ENCODE results near the gene ANXA9.
A peak's percentile ranks its signal among the peaks of the same experiment; 100 is the strongest.

DNA sequence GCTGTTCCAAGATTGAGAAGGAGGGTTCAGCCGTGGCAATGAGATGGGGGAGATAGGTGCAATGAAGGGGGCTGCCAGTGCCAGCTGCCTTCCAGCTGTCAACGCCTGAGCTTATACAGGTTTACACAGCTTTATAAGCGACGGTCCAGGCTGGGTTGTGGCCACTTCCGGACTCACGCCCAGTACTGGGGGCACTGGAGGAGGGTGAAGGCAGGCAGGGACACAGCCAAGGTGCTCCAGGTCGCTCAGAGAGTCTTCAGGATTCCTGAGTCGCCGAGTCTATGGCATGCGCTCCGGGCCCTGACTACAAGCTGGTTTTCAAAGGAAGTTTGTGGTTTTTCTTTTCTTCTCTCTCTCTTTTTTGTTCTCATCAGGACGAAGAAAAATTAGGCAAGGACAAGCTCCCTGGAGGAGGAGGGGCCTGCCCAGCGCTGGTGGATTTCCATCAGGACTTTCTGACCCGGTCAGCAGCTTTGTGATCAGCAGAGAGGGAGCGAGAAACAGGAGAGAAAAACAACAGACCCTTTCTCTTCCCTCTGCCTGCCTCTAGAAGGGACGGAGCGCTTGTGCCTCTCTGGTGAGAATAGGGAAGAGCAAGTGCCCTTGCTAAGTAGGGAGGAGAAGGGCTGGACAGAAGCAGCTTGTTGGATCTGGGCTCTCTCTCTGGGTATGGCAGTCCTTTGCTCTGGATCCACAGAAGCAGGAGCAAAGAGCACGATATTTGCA lies 24.4 kb downstream of the ANXA9 start, which contains the start of gene MINDY1:
- TF ChIP-seq TCF12 (IDR thresholded peaks at IDR 0.05; ENCODE audit: low read depth) (no peak), FOXM1 (IDR thresholded peaks at IDR 0.05; ENCODE audit: borderline replicate concordance, low read depth) (no peak), CEBPB (IDR thresholded peaks at IDR 0.05) (no peak), MAX (IDR thresholded peaks at IDR 0.05) (no peak), RAD21 (IDR thresholded peaks at IDR 0.05; ENCODE audit: low read depth) (peak; percentile 46), YY1 (IDR thresholded peaks at IDR 0.05; ENCODE audit: low read depth) (no peak), EP300 (IDR thresholded peaks at IDR 0.05; ENCODE audit: borderline replicate concordance) (no peak), CREB1 (IDR thresholded peaks at IDR 0.05; ENCODE audit: low read depth) (no peak), USF1 (IDR thresholded peaks at IDR 0.05) (no peak), EGR1 (IDR thresholded peaks at IDR 0.05) (no peak), TAF1 (IDR thresholded peaks at IDR 0.05; ENCODE audit: low read depth) (no peak), ZBTB7A (IDR thresholded peaks at IDR 0.05; ENCODE audit: low read depth) (no peak), TEAD4 (IDR thresholded peaks at IDR 0.05) (no peak)
- TF ChIP-seq, protein P1, sequence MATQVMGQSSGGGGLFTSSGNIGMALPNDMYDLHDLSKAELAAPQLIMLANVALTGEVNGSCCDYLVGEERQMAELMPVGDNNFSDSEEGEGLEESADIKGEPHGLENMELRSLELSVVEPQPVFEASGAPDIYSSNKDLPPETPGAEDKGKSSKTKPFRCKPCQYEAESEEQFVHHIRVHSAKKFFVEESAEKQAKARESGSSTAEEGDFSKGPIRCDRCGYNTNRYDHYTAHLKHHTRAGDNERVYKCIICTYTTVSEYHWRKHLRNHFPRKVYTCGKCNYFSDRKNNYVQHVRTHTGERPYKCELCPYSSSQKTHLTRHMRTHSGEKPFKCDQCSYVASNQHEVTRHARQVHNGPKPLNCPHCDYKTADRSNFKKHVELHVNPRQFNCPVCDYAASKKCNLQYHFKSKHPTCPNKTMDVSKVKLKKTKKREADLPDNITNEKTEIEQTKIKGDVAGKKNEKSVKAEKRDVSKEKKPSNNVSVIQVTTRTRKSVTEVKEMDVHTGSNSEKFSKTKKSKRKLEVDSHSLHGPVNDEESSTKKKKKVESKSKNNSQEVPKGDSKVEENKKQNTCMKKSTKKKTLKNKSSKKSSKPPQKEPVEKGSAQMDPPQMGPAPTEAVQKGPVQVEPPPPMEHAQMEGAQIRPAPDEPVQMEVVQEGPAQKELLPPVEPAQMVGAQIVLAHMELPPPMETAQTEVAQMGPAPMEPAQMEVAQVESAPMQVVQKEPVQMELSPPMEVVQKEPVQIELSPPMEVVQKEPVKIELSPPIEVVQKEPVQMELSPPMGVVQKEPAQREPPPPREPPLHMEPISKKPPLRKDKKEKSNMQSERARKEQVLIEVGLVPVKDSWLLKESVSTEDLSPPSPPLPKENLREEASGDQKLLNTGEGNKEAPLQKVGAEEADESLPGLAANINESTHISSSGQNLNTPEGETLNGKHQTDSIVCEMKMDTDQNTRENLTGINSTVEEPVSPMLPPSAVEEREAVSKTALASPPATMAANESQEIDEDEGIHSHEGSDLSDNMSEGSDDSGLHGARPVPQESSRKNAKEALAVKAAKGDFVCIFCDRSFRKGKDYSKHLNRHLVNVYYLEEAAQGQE (IDR thresholded peaks at IDR 0.05; ENCODE audit: low read depth), result no peak
